HL-60 (cell line): ENCODE measurements around the gene GOLGA6A.
A peak's percentile ranks its signal among the peaks of the same experiment; 100 is the strongest.

Source experiments
- DNase-seq, 2 experiments: peaks; one replicate each; pipeline ENCODE4 v3.0.0-alpha.2; 2010 to 2020; ENCODE audit warnings: low read depth in 1 of 2, low spot score in 1 of 2
- H3K27ac ChIP-seq: fragments of 250-450 bp; sonication (Bioruptor Pico); replicated peaks from 2 replicates; pipeline ENCODE4 v1.5.1; 2020; ENCODE audit warnings: mild to moderate bottlenecking, moderate library complexity
- H3K27me3 ChIP-seq: fragments of 250-450 bp; sonication (Bioruptor Pico); 2 replicates; pipeline ENCODE4 v1.5.1; 2021; ENCODE audit warnings: mild to moderate bottlenecking, moderate library complexity; ENCODE audit not compliant: insufficient read depth, poor library complexity, severe bottlenecking
- H3K4me3 ChIP-seq: replicated peaks from 2 replicates; pipeline ENCODE4 v1.5.1; 2011; ENCODE audit warnings: mild to moderate bottlenecking, control low read depth, low read length; ENCODE audit not compliant: insufficient read depth
- GABPA ChIP-seq: IDR thresholded peaks from 2 replicates; pipeline ENCODE4 v1.6.1; 2012; ENCODE audit warnings: low read depth
- POLR2AphosphoS5 ChIP-seq: IDR thresholded peaks from 2 replicates; pipeline ENCODE4 v1.6.1; 2012; ENCODE audit warnings: low read depth
- SPI1 ChIP-seq: IDR thresholded peaks from 2 replicates; pipeline ENCODE4 v1.6.1; 2012; ENCODE audit warnings: low read depth, mild to moderate bottlenecking, borderline replicate concordance
- TF ChIP-seq, protein P1 (sequence below): IDR thresholded peaks from one replicate; pipeline ENCODE4 v1.5.1; 2011; ENCODE audit warnings: low read length, control low read depth, inconsistent platforms; ENCODE audit not compliant: insufficient read depth
- TF ChIP-seq, protein P2 (sequence below): IDR thresholded peaks from 2 replicates; pipeline ENCODE4 v1.6.1; 2012; ENCODE audit warnings: low read depth; ENCODE audit not compliant: insufficient replicate concordance

The GOLGA6A gene

DNA sequence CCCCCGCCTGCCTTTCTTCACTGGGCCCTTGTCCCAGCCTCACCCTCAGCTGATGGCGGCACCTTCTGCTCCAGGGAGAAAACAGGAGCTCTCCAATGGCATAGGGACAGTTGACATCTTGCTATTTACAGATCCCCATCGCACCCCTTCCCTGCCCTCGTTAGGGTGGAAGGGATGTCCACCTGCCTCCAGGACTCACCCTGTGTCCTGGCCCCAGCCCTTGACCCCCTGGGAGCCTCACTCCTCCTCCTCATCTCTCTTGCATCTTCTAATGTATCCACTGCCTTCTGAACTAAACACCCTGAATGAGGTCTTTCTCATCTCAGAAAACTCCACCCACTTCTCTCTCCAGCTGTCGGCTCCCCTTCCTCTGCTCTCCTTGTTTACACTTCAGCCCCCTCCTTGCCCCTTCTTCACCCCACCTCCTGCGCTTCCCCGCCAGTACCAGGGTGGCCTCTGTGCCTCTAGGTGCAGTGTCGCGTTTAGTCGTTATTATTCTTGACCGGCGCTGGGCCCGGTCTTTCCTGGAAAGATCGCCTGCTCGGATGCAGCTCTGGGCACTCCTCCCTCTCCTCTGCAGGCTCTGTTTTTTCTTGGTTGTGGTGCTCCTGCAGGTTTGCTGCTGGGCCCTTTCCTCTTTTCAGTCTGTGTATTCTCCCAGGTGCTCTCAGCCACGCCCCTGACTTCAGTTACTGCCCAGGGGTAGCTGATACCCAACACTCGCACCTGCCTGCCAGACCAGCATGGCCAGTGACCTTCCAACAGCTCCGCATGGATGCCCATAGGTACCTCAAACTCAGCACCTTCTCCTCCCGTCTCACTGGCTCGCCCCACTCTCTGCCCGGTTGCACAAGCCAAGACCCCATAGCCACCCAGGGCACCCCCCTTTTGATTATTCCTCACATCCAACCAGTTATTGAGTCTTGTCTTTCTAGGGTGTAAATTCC lies 44.9 kb downstream of the GOLGA6A start:
- no peaks in the 10 kb centered on the region for H3K27me3 ChIP-seq
- DNase-seq, result no peak

DNA sequence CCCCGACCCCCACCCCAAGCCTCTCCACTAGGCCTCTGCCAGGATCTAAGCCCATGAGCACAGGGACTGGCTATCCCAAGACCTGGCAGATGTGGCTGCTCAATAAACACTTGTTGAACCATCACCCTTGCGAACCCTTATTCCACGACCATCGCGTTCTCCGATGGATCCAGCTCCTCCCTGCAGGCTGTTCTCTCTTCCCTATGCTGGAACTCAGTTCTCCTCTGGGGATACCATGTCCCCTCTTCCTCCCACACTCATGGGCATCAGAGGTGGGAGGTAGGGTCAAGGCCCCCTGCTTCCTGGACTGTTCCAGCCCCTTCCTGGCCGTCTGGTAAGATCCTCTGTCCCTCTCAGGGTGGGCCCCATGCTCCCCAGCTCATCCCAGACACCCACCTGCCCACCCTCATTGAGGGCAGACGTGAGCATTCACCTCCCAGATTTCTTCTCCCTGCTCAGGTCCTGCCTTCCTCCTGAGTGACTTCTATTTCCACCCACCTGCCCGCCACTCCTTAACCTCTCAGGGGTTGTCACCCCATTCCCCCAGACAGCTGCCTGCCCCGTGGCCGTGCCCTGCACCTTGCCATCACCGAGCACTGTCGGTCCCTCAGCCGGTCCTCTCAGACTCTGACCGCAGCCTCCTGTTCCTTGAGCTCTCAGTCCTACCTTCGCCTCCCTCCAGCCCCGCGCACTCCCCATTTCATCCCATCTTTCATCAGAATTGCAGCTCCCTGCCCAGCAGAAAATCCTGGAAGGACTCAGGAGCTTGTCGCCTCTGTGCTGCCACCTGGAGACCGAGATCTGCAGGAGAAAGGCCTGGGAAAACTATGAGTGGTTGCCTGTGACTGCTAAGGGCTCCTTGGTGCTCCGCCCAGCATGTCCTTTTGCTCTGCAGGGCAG lies 45.8 kb downstream of the GOLGA6A start:
- H3K4me3 ChIP-seq, result no peak overlapping the region
- DNase-seq, result peak in 1 of 2 experiments; percentile 10
- no peak for TF ChIP-seq SPI1
- peak; percentile 50; the same call in 1 of the 2 replicates for TF ChIP-seq POLR2AphosphoS5
- TF ChIP-seq GABPA, result no peak
- no peak overlapping the region for H3K27ac ChIP-seq
- H3K27me3 ChIP-seq, result no peaks in the 10 kb centered on the region

More for the DNA sequence above, 44.9 kb downstream of the GOLGA6A start:
- Histone ChIP-seq H3K27ac (no peak overlapping the region), H3K4me3 (no peak overlapping the region)
- no peak for TF ChIP-seq SPI1
- 0 out of 2 replicates have a peak, but pooled peaks have one; percentile 15 for TF ChIP-seq POLR2AphosphoS5

DNA sequence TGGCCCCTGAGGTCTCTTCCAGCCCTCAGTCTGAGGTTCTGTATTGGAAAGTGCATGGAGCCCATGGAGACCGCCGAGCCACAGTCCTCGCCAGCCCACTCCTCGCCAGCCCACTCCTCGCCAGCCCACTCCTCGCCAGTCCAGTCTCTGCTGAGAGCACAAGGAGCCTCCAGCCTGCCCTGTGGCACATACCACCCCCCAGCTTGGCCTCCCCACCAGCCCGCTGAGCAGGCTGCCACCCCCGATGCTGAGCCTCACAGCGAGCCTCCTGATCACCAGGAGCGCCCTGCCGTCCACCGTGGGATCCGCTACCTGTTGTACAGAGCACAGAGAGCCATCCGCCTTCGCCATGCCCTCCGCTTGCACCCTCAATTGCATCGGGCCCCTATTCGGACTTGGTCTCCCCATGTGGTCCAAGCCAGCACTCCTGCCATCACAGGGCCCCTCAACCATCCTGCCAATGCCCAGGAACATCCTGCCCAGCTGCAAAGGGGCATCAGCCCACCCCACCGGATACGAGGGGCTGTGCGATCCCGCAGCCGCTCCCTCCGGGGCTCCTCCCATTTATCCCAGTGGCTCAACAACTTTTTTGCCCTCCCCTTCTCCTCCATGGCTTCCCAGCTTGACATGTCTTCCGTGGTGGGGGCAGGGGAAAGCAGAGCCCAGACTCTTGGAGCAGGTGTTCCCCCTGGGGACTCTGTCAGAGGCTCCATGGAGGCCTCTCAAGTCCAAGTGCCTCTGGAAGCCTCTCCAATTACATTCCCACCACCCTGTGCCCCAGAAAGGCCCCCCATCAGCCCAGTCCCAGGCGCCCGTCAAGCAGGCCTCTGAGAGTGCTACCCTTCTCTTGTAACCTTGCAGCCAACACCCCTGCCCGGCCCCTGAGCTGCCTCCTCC lies 47.0 kb downstream of the GOLGA6A start:
- DNase-seq, result no peak

DNA sequence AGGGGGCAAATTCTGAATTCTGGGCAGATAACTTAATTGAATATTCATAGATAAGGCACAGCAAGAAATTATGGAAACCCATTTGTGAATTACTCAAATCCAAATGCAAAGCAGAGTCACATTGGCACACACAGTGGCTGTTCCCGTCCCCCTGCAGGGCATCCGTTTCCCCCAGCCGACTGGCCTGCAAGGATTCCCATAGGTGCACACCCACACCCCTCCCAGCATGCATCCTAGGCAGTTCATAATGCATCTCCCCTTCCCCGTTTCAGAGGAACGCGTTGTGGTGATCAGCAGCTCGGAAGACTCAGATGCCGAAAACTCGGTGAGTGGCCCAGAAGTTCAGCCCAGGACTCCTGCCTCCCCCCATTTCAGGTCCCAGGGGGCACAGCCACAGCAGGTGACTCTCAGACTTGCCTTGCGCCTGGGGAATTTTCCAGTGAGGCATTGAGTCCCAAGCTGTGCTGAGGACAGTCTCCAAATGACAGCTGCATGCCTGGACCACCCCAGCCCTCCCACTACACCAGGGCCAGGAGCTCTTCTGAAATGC lies 48.1 kb downstream of the GOLGA6A start:
- Histone ChIP-seq H3K27ac (no peak overlapping the region), H3K27me3 (no peaks in the 10 kb centered on the region), H3K4me3 (no peak overlapping the region)
- no peak for TF ChIP-seq POLR2AphosphoS5
- TF ChIP-seq GABPA, result no peak
- TF ChIP-seq SPI1, result no peak
- TF ChIP-seq, protein P1, sequence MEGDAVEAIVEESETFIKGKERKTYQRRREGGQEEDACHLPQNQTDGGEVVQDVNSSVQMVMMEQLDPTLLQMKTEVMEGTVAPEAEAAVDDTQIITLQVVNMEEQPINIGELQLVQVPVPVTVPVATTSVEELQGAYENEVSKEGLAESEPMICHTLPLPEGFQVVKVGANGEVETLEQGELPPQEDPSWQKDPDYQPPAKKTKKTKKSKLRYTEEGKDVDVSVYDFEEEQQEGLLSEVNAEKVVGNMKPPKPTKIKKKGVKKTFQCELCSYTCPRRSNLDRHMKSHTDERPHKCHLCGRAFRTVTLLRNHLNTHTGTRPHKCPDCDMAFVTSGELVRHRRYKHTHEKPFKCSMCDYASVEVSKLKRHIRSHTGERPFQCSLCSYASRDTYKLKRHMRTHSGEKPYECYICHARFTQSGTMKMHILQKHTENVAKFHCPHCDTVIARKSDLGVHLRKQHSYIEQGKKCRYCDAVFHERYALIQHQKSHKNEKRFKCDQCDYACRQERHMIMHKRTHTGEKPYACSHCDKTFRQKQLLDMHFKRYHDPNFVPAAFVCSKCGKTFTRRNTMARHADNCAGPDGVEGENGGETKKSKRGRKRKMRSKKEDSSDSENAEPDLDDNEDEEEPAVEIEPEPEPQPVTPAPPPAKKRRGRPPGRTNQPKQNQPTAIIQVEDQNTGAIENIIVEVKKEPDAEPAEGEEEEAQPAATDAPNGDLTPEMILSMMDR, result no peak
- TF ChIP-seq, protein P2, sequence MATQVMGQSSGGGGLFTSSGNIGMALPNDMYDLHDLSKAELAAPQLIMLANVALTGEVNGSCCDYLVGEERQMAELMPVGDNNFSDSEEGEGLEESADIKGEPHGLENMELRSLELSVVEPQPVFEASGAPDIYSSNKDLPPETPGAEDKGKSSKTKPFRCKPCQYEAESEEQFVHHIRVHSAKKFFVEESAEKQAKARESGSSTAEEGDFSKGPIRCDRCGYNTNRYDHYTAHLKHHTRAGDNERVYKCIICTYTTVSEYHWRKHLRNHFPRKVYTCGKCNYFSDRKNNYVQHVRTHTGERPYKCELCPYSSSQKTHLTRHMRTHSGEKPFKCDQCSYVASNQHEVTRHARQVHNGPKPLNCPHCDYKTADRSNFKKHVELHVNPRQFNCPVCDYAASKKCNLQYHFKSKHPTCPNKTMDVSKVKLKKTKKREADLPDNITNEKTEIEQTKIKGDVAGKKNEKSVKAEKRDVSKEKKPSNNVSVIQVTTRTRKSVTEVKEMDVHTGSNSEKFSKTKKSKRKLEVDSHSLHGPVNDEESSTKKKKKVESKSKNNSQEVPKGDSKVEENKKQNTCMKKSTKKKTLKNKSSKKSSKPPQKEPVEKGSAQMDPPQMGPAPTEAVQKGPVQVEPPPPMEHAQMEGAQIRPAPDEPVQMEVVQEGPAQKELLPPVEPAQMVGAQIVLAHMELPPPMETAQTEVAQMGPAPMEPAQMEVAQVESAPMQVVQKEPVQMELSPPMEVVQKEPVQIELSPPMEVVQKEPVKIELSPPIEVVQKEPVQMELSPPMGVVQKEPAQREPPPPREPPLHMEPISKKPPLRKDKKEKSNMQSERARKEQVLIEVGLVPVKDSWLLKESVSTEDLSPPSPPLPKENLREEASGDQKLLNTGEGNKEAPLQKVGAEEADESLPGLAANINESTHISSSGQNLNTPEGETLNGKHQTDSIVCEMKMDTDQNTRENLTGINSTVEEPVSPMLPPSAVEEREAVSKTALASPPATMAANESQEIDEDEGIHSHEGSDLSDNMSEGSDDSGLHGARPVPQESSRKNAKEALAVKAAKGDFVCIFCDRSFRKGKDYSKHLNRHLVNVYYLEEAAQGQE, result no peak
- no peak for DNase-seq

More for the DNA sequence above, 47.0 kb downstream of the GOLGA6A start:
- no peak overlapping the region for H3K27ac ChIP-seq
- H3K27me3 ChIP-seq, result no peaks in the 10 kb centered on the region
- no peak overlapping the region for H3K4me3 ChIP-seq
- no peak for TF ChIP-seq POLR2AphosphoS5
- TF ChIP-seq SPI1, result no peak
- TF ChIP-seq, protein P2, result no peak
- TF ChIP-seq GABPA, result no peak
- TF ChIP-seq, protein P1, result no peak
